Esophagus squamous epithelium (tissue), 5 donors: ENCODE results near the gene C1orf146. TPM values are rescaled to one million over a fixed set of nuclear protein-coding genes. Genes with fewer than 3 reads are reported as not detected.
"Not testable (repeated sequence)": the region's sequence is repeated elsewhere in the genome, so short reads cannot be mapped to it uniquely, and the experiment has no call there.

Experiments used
- DNase-seq: peaks from one replicate; lab custom pipeline; 2025; lab: John Stamatoyannopoulos, UW
- H3K27ac ChIP-seq, 4 donors: fragments of 200-600 bp; sonication (generic); one replicate each; pipeline ENCODE4 v1.5.1; 2016 to 2019; ENCODE audit warnings: mild to moderate bottlenecking in 1 of 4
- H3K27me3 ChIP-seq, 4 donors: fragments of 200-600 bp; sonication (generic); 1 replicate in 3 of 4; 2 replicates in 1 of 4; pipeline versions ENCODE4 v1.5.1 to v1.6.0; 2017 to 2021; ENCODE audit warnings: antibody characterized with exemption in 1 of 4
- H3K36me3 ChIP-seq, 3 donors: fragments of 200-600 bp; sonication (generic); one replicate each; pipeline ENCODE4 v1.5.1; 2016 to 2019
- H3K4me1 ChIP-seq, 3 donors: fragments of 200-600 bp; sonication (generic); one replicate each; pipeline ENCODE4 v1.5.1; 2017 to 2019
- H3K4me3 ChIP-seq, 4 donors: fragments of 200-600 bp; sonication (generic); 1 replicate in 3 of 4; 2 replicates in 1 of 4; pipeline ENCODE4 v1.5.1; 2016 to 2019; ENCODE audit warnings: mild to moderate bottlenecking in 2 of 4, moderate library complexity in 1 of 4
- H3K9me3 ChIP-seq, 3 donors: fragments of 200-600 bp; sonication (generic); one replicate each; pipeline ENCODE4 v1.5.1; 2016 to 2019
- CTCF ChIP-seq, 6 experiments: fragments of 450-650 bp in 4 of 6; fragments of 200-600 bp in 2 of 6; sonication (generic) in 2 of 6; IDR thresholded peaks; one replicate each; pipeline ENCODE4 v1.5.1; 2016 to 2019; ENCODE audit warnings: antibody characterized with exemption in 6 of 6, mild to moderate bottlenecking in 4 of 6, moderate library complexity in 4 of 6
- POLR2A ChIP-seq, 4 donors: fragments of 450-650 bp; IDR thresholded peaks; one replicate each; pipeline ENCODE4 v1.6.1; 2017; ENCODE audit warnings: antibody characterized with exemption in 4 of 4, mild to moderate bottlenecking in 4 of 4, moderate library complexity in 3 of 4
- WGBS, 2 donors: methylation state at CpG; one replicate each; pipeline ENCODE4 v1.1.5; 2018; 5-methylcytosine and 5-hydroxymethylcytosine counted together
- intact Hi-C: fragments of 100-400 bp; cut with DNase I; formaldehyde crosslinking; loops from one replicate; pipeline ENCODE4 v1.15.0; 2022
- total RNA-seq, 4 donors: library from RNA; depleted of rRNA; stranded (reverse); fragments of >200 nt; gene quantifications; one replicate each; pipeline ENCODE4 v1.1.0, GENCODE V29; 2016
- donor health status: DM: yes; HTN: yes; CAD: no.

Gene C1orf146
- total RNA-seq, 4 donors from 2014 or later: not detected

- intact Hi-C loops: no loop called here
- WGBS, 2 donors: 91 to 94% methylated on average over 3 of the region's 3 CpGs
- no peak for DNase-seq
Observed at GRCh38 chr1:92262516-92262915, 44.8 kb downstream of the C1orf146 start.

GRCh38 chr1:92273039-92273438 lies 55.3 kb downstream of the C1orf146 start:
- H3K36me3 ChIP-seq: peaks cover 0 to 78% (median 0%) of the 10 kb centered on the region in 3 donors
- H3K27ac ChIP-seq: no peak overlapping the region
- WGBS, 2 donors: 74 to 94% methylated on average over 1 of the region's 1 CpG
- no peak overlapping the region for H3K4me3 ChIP-seq
- TF ChIP-seq POLR2A (IDR thresholded peaks at IDR 0.05) (no peak), CTCF (IDR thresholded peaks at IDR 0.05) (no peak)
- DNase-seq: no peak
- no peaks in the 10 kb centered on the region for H3K27me3 ChIP-seq
- intact Hi-C loops: no loop called here
- H3K4me1 ChIP-seq: no peaks in the 10 kb centered on the region
- no peaks in the 10 kb centered on the region for H3K9me3 ChIP-seq

More at GRCh38 chr1:92262516-92262915, 44.8 kb downstream of the C1orf146 start:
- no peak overlapping the region for H3K27ac ChIP-seq
- H3K36me3 ChIP-seq: peaks cover 0 to 93% (median 7%) of the 10 kb centered on the region in 3 donors
- TF ChIP-seq CTCF (IDR thresholded peaks at IDR 0.05) (no peak), POLR2A (IDR thresholded peaks at IDR 0.05) (no peak)
- H3K27me3 ChIP-seq: no peaks in the 10 kb centered on the region
- no peaks in the 10 kb centered on the region for H3K9me3 ChIP-seq
- H3K4me1 ChIP-seq: no peaks in the 10 kb centered on the region
- no peak overlapping the region for H3K4me3 ChIP-seq

GRCh38 chr1:92274939-92275338 lies 57.2 kb downstream of the C1orf146 start:
- no peak for TF ChIP-seq CTCF (IDR thresholded peaks at IDR 0.05)
- no peak for TF ChIP-seq POLR2A (IDR thresholded peaks at IDR 0.05)
- no peak overlapping the region for H3K4me3 ChIP-seq
- H3K9me3 ChIP-seq: no peaks in the 10 kb centered on the region
- DNase-seq: no peak
- no peaks in the 10 kb centered on the region for H3K27me3 ChIP-seq
- WGBS, 2 donors: 90 to 96% methylated on average over 1 of the region's 1 CpG
- H3K27ac ChIP-seq: no peak overlapping the region
- intact Hi-C loops: no loop called here
- no peaks in the 10 kb centered on the region for H3K4me1 ChIP-seq
- peaks cover 0 to 79% (median 0%) of the 10 kb centered on the region in 3 donors for H3K36me3 ChIP-seq

GRCh38 chr1:92276082-92276481 lies 58.4 kb downstream of the C1orf146 start:
- no peak overlapping the region for H3K27ac ChIP-seq
- H3K4me3 ChIP-seq: no peak overlapping the region
- no peaks in the 10 kb centered on the region for H3K9me3 ChIP-seq
- WGBS, 2 donors: 89% methylated on average over 3 of the region's 3 CpGs
- TF ChIP-seq POLR2A (IDR thresholded peaks at IDR 0.05) (no peak), CTCF (IDR thresholded peaks at IDR 0.05) (no peak)
- no peaks in the 10 kb centered on the region for H3K27me3 ChIP-seq
- H3K36me3 ChIP-seq: peaks cover 0 to 84% (median 0%) of the 10 kb centered on the region in 3 donors
- intact Hi-C loops: no loop called here
- DNase-seq: no peak
- no peaks in the 10 kb centered on the region for H3K4me1 ChIP-seq

- Histone ChIP-seq H3K9me3 (no peaks in the 10 kb centered on the region), H3K27me3 (no peaks in the 10 kb centered on the region), H3K36me3 (peaks cover 0 to 83% (median 0%) of the 10 kb centered on the region in 3 donors), H3K4me3 (no peak overlapping the region), H3K27ac (no peak overlapping the region), H3K4me1 (no peaks in the 10 kb centered on the region)
- no peak for TF ChIP-seq CTCF (IDR thresholded peaks at IDR 0.05)
- no peak for TF ChIP-seq POLR2A (IDR thresholded peaks at IDR 0.05)
- WGBS, 2 donors: 89 to 96% methylated on average over 4 of the region's 4 CpGs
- intact Hi-C loops: no loop called here
- no peak for DNase-seq
Observed at GRCh38 chr1:92277105-92277723, 59.5 kb downstream of the C1orf146 start.

- H3K4me1 ChIP-seq, DNase-seq, H3K27me3 ChIP-seq, intact Hi-C loops, H3K9me3 ChIP-seq, H3K4me3 ChIP-seq, H3K27ac ChIP-seq: not testable (repeated sequence)
- WGBS, 2 donors: 96 to 100% methylated on average over 8 to 12 of the region's 15 CpGs
- peaks cover 0 to 72% (median 0%) of the 10 kb centered on the region in 3 donors for H3K36me3 ChIP-seq
Observed at GRCh38 chr1:92279781-92280180, 62.1 kb downstream of the C1orf146 start.

- H3K27ac ChIP-seq, H3K9me3 ChIP-seq, H3K4me3 ChIP-seq, DNase-seq, H3K4me1 ChIP-seq, intact Hi-C loops, H3K27me3 ChIP-seq: not testable (repeated sequence)
- peaks cover 0 to 79% (median 0%) of the 10 kb centered on the region in 3 donors for H3K36me3 ChIP-seq
- 93 to 98% methylated on average over 2 of the region's 2 CpGs for WGBS, 2 donors
Observed at GRCh38 chr1:92281411-92281810, 63.7 kb downstream of the C1orf146 start.
